Hematopoietic multipotent progenitor cell treated with erythropoietin and hydrocortisone succinate and interleukin-3 and kit ligand, for 6 days (in vitro differentiated cells): ENCODE data around the gene IFI27L2.
A peak's percentile ranks its signal among the peaks of the same experiment; 100 is the strongest.

Experiments used
- DNase-seq: peaks from one replicate; pipeline ENCODE4 v3.0.0-alpha.2; 2015

IFI27L2 gene

DNA sequence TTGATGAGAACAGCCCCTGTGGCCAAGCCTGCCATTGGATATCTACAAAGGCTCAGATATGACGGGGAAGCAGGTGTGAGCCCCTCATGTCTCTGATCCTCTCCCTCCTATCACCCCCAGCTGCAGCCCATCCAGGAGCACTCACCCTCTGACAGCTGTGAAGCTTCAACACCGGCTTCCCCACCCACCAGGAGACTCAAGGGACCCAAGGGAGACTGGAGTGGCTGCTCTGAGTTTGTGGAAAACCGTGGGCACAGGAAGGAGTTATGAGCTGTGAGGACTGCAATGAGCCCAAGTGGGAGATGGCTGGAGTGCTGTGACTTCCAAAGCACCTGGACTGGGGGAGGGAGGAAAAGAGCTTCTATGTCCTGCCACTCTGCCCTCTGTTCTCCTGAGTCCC is 7.9 kb downstream of the IFI27L2 start:
- no peak for DNase-seq

- no peak for DNase-seq
These were observed 8.6 kb downstream of the IFI27L2 start for GRCh38 chr14:94120667-94121340.

DNA sequence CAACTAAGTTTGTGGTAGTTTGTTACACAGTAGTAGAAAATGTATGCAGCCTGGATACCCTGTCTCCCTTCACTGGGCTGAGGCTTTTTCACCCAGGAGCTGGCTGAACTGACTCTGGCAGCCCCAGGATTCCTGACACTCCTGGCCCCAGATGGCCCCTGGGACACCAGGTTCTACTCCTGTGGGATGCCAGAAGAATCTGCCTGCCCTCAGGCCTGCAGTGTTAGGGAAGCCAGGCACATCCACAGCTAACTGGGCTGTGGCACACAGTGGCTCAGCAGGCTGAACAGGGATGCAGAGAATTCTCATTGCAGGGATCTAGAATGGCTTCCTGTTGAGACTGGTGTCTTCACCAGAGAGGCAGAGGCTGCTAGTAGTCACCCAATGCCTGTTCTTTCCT is 10.3 kb downstream of the IFI27L2 start:
- DNase-seq = no peak

GRCh38 chr14:94117856-94118255 is 11.5 kb downstream of the IFI27L2 start:
- no peak for DNase-seq

DNA sequence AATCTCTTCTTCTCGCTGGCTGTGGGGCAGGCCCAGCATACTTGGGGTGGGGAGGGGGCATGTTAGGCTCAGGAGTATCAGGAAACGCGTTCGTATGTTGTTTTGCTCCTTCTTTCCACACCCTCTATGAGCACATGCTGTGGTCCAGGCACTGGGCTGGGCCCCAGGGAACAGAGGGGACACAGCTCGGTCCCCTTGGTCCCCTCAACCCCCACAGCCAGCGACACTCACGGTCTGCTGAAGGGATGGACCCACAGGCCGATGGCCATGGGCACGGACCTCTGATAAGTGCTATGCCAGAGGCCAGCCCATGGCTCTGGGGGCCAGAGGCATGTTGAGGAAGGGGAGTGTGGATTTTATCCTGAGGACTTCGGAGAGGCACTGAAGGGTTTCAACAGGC is 12.7 kb downstream of the IFI27L2 start:
- DNase-seq = no peak

DNA sequence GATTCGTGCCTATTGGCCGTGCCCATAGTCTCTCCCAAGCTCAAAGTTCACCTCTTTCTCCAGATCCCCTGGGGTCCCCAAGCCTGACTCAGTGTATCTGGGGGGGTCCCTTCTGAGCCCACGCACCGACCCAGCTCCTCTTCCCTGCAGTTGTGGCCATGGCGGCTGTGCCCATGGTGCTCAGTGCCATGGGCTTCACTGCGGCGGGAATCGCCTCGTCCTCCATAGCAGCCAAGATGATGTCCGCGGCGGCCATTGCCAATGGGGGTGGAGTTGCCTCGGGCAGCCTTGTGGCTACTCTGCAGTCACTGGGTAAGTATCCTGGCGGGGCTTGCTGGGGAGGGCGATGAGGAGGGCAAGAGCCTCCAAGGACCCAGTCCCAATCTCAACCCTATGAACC is 13.8 kb downstream of the IFI27L2 start:
- no peak for DNase-seq

DNA sequence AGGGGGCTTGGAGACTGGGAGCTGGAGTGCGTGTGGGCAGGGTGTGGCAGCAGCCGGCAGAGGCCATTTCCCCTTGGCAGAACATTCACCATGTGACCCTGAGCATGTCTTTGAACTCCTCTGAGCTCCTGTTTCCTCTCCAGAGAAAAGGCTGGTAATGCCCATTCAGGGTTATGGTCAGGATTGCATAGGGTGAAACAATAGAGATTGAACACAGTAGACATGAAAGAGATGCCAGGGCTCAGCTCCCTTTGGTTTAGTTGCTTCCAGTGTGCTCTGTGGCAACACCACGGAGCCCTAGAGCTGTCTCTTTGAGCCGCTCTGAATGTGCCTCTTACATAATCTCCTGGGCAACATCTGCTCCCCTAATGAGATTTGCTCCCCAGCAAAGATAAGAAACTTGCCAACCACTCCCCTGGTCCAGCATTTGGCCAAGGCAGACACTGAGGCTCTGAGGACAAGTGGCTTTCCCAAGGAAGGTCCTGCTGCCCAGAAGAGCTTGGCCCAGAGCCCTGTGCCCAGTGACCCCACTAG is 14.3 kb downstream of the IFI27L2 start:
- DNase-seq = peak; percentile 79

DNA sequence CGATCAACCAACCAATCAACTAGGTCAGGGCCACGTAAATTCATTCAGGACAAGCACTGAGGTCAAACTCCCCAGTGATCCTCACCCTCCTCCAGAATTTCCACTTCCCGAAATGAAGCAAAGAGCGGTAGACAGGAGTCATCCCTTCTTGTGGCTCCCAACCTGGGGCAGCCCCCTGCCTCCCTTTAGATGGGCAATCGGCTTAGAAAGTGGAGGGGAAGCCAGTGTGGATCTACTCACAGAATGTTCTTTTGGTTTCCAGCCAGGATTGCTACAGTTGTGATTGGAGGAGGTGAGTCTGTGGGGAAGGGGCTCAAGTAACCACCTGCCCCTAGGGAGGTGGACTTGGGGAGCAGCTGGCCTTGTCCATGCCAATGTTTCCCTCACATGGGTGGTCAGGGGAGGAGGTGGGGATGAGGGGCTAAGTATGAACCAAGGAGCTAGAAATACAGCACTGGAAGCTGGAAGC is 14.8 kb downstream of the IFI27L2 start:
- no peak for DNase-seq

- DNase-seq = no peak
These were observed 15.4 kb downstream of the IFI27L2 start for GRCh38 chr14:94113908-94114588.

GRCh38 chr14:94113490-94113889 is 15.9 kb downstream of the IFI27L2 start:
- no peak for DNase-seq

GRCh38 chr14:94113073-94113472 is 16.3 kb downstream of the IFI27L2 start:
- no peak for DNase-seq

DNA sequence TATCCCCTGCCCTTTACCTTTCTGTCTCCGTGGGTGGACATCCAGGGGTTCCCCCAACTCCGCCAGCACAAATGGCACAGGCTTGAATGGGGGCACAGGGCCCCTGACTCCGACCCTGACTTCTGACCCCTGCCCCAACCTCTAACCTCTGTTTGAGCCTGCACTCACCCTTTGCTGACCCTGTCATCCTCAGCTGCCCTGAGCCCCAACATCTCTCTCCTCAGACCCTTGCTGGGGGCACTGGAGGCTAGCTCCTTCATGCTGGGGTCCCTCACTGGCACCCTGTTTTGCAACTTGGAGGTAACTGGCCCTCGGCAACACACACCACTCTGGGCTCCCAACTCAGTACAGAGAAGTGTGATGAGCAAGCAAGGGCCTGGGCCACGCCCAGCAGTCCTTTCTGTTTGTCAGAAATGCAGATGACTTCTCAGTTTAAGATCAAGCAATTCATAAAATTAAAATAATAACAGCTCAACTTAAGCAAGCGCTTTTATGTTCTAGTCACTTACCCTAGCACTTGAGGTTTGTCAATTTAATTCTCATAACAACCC is 16.8 kb downstream of the IFI27L2 start:
- peak; percentile 17 for DNase-seq

DNA sequence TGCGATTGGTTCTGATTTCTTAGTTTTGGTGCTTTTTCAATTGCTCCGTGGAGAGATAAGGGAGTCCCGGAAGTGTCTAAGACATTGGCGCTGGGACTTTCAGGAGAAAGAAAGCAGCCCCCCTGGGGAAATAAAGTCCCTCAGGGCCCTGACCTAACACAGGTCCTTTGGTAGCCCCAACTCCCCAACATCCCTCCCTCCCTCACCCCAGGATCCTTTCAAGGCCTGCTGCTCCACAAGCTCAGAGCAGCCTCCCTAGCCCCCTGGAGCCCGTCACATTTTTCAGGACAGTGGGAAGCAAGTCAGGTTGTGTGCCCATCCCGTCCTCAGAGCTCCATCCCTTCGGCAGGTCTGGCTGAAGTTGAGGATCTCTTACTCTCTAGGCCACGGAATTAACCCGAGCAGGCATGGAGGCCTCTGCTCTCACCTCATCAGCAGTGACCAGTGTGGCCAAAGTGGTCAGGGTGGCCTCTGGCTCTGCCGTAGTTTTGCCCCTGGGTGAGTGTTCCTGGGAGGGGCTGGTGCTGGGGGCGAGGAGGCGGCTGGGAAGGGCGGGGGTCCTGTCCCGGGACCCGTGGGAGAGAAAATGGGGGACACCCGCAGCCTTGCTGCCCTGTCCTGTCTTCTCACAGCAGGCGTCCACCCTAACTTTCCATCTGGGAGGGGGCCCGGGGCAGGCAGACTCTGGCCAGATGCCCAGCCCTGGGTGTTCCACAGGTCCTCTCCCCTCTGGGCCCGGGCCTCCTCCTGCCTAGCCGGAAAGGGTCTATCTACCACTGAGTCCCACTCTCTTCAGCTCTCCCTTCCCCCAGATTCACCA is 17.9 kb downstream of the IFI27L2 start:
- DNase-seq = no peak

GRCh38 chr14:94110552-94111181 is 18.7 kb downstream of the IFI27L2 start, which contains the start of gene IFI27:
Gene IFI27 (plus strand): TSS chr14:94110736.
- DNase-seq = peak; percentile 74

DNA sequence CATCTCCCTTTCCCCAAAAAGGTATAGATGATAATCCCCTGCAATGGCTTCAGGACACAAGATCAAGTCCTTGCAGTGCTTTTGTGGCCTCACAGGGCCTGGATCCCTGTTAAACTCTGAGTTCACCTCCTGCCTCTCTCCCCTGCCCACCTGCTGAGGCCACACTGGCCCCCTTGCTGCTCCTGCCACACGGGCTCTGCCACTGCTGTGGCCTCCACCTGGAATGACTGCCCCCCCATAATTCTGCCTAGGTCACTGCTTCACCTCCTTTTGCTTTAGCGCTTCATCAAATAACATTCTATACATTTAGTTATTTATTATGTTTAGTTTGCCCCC is 19.5 kb downstream of the IFI27L2 start:
- DNase-seq = no peak

DNA sequence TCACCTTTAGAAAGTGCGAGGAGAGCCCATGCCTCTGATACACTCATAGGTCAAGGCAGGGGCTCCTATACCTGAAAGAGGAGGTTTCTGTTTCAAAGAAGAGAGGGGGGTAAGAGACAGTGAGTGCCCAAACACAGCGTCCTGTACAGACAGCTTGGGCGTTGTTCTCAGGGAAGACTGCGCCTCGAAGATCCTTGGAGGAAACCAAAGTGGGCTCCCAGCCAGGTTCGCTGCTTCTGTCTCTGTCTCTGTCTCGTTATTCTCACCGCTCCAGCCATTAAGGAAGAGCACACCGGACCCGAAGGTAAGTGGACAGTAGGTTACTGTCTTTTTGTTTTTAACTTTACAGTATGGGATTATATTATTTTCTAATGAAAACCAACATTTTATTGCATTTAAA is 24.7 kb downstream of the IFI27L2 start:
- no peak for DNase-seq

DNA sequence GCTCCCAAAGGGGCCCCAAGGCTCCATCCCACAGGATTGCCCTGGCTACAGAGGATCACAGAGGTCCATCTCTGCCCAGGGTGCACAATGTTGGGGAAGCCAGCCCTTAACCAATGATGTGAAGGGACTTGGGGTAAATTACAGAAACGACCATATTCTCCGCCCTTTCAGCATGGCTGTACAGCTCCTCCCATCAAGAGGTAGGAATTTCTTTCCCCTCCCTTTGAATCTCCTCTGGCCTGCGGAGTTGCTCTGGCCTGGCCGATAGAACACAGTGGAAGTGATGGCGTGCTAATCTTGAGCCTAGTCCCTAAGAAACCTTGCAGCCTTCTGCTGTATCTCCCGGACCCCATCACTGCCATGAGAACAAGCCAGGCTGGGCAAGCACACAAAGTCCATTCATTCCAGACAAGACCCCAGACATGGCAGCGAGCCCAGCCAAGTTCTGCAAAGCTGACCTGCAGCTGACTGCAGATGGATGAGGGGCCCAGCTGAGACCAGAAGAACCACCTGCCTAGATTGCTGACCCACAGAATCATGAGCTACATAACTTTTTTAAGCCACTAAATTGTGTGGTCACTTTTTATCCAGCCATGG is 25.8 kb downstream of the IFI27L2 start:
- DNase-seq = no peak

- DNase-seq = no peak
These were observed 26.5 kb downstream of the IFI27L2 start for GRCh38 chr14:94102768-94103482.

- DNase-seq = no peak
These were observed 27.7 kb downstream of the IFI27L2 start for GRCh38 chr14:94101748-94102147.

DNA sequence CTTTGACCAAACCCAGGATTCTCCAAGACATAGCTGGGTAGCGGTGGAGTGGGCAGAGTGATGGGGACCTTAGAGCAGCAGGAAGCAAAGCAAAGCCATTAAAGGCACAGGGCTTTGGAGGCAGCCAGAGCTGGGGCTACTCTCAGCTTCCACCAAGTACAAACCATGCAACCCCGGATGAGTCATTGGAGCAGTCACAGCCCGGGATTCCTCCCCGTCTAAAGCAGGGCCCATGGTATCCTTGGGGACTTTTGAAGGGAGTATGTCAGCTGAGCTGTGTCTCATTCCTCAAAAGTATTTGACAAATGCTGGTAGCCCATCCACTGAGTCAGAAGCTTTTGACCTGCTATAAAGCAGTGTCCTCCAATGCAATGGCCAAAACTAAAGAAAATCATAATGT is 28.6 kb downstream of the IFI27L2 start:
- no peak for DNase-seq

DNA sequence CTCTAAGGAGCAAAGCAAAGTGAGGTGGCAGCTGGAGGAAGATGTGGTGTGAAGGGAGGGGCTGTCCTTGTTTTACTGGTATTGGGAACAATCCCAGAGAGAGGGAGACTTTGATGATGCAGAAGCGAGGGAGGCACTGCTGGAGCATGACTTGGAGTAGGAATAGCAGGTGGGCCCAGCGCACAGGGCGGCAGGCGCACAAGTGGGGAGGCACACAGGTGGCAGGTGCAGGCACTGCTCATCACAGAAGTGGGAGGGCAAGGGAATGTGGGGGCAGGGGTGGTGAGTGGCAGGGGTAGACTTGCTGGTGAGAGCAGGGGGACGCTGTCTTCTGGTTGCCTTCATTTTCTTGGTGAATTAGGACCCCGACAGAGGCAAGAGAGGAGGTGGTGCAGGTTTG is 30.4 kb downstream of the IFI27L2 start:
- no peak for DNase-seq
